MM.1S (cell line): ENCODE results near the gene TBRG4.
A peak's percentile ranks its signal among the peaks of the same experiment; 100 is the strongest.

Source experiments
- DNase-seq: peaks from one replicate; pipeline ENCODE4 v3.0.0-alpha.2; 2015
- H2AFZ ChIP-seq: fragments of 300-600 bp; sonication (generic); 2 replicates; pipeline ENCODE4 v1.6.0; 2016; ENCODE audit warnings: antibody characterized with exemption, low read length
- H3F3A ChIP-seq: fragments of 300-600 bp; sonication (generic); 2 replicates; pipeline ENCODE4 v1.6.1; 2016; ENCODE audit warnings: mild to moderate bottlenecking, antibody characterized with exemption, low read length, moderate library complexity, mixed read lengths; ENCODE audit not compliant: insufficient read depth
- H3K27ac ChIP-seq: fragments of 300-600 bp; sonication (generic); 2 replicates; pipeline ENCODE4 v1.5.1; 2016; ENCODE audit warnings: mild to moderate bottlenecking, low read length
- H3K27me3 ChIP-seq: fragments of 300-600 bp; sonication (generic); replicated peaks from 2 replicates; pipeline ENCODE4 v1.6.0; 2016; ENCODE audit warnings: low read length; ENCODE audit not compliant: insufficient read depth
- H3K36me3 ChIP-seq: fragments of 300-600 bp; sonication (generic); replicated peaks from 2 replicates; pipeline ENCODE4 v1.6.1; 2016; ENCODE audit warnings: mild to moderate bottlenecking, low read length, mixed read lengths; ENCODE audit not compliant: insufficient read depth
- H3K4me1 ChIP-seq: fragments of 300-600 bp; sonication (generic); 2 replicates; pipeline ENCODE4 v1.6.1; 2016; ENCODE audit warnings: low read length, mixed read lengths
- H3K4me2 ChIP-seq: fragments of 300-600 bp; sonication (generic); 2 replicates; pipeline ENCODE4 v1.6.0; 2016; ENCODE audit warnings: low read depth, low read length
- H3K4me3 ChIP-seq: fragments of 300-600 bp; sonication (generic); 2 replicates; pipeline ENCODE4 v1.5.1; 2016; ENCODE audit warnings: low read length, mixed read lengths
- H3K79me2 ChIP-seq: fragments of 300-600 bp; sonication (generic); 2 replicates; pipeline ENCODE4 v1.6.1; 2016; ENCODE audit warnings: mixed run types, low read length, mixed read lengths
- H3K9ac ChIP-seq: fragments of 300-600 bp; sonication (generic); 2 replicates; pipeline ENCODE4 v1.6.1; 2016; ENCODE audit warnings: low read length, mixed read lengths
- H3K9me2 ChIP-seq: fragments of 300-600 bp; sonication (generic); replicated peaks from 2 replicates; pipeline ENCODE4 v1.6.1; 2016; ENCODE audit warnings: mild to moderate bottlenecking, low read length, mixed read lengths; ENCODE audit not compliant: insufficient read depth
- H3K9me3 ChIP-seq: fragments of 300-600 bp; sonication (generic); replicated peaks from 2 replicates; pipeline ENCODE4 v1.6.1; 2016; ENCODE audit warnings: mild to moderate bottlenecking, low read length, mixed read lengths; ENCODE audit not compliant: insufficient read depth
- H4K20me1 ChIP-seq: fragments of 300-600 bp; sonication (generic); 2 replicates; pipeline ENCODE4 v1.6.1; 2016; ENCODE audit warnings: mild to moderate bottlenecking, low read length, moderate library complexity, mixed read lengths; ENCODE audit not compliant: insufficient read depth
- EZH2 ChIP-seq: fragments of 300-600 bp; sonication (generic); optimal IDR thresholded peaks from 2 replicates; pipeline ENCODE3; 2017; ENCODE audit warnings: low read depth, mild to moderate bottlenecking, antibody characterized with exemption, low read length, mixed read lengths
- EZH2phosphoT487 ChIP-seq: fragments of 300-600 bp; sonication (generic); IDR thresholded peaks from 2 replicates; pipeline ENCODE4 v1.6.1; 2018; ENCODE audit warnings: antibody characterized with exemption, low read length
- TF ChIP-seq, protein P1 (sequence below): fragments of 300-600 bp; sonication (generic); IDR thresholded peaks from 2 replicates; pipeline ENCODE4 v1.5.1; 2016; ENCODE audit warnings: antibody characterized with exemption, low read length, mixed read lengths

Gene TBRG4

DNA sequence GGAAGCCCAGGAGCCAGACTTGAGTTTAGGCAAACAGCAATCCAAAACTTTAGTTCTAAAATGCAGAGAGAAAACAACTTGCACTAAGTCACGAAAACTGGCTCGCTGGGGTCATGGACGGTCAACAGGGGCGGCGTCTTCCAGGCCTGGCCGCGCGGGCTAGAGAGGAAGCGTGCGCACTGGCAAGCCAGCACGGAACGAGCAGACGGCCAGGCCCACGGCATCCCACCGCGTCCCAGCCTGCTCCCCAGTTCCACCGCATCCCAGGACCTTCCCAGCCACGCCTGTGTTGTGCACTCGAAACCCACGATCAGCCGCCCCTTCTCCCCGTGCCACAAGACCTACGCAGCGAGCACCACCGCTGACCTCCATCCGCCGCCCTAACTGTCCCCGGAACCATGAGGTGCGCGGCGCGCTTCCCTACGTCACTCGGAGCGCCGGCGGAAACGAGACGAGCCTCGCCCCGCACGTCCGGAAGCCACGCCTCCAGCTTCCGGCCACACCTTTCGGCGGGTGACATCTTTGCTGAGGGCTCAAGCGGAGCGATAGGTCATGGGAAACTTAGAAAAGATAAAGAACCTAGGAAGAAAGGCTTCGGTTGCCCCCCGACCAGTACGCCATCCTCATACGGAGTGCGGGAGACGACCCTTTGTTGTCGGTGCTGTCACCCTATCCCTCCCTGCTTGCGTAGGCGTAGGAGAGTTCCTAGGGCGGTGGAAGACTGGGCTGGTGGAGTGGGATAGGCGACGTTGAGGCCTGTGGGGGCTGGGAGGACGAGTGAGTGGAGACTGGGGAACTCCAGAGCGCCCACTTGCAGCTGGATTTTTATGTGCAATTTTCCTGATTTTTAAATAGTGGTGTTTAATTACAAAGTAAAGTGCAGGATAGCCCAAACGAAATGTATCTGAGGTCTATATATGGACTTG is at the start of gene TBRG4:
Gene TBRG4 (minus strand): TSS at position 400 of the 926 bp plus-strand sequence. CDS start 2,460 bp downstream, outside the sequence.
- peak; percentile 97 for DNase-seq
- Histone ChIP-seq H3K27ac (peak within 1 kb of the TSS; percentile 87), H3K9ac (peak within 1 kb of the TSS; percentile 95), H3F3A (peaks cover 9% of the 10 kb centered on the region), H3K4me2 (peak within 1 kb of the TSS; percentile 52; the same call in 1 of the 2 replicates), H3K4me1 (no peaks in the 10 kb centered on the region), H2AFZ (peak within 1 kb of the TSS; percentile 75), H3K27me3 (no peaks in the 10 kb centered on the region), H4K20me1 (no peaks in the 10 kb centered on the region), H3K79me2 (peaks cover 49% of the 10 kb centered on the region), H3K36me3 (no peaks in the 10 kb centered on the region), H3K9me3 (no peaks in the 10 kb centered on the region), H3K4me3 (peak within 1 kb of the TSS; percentile 94), H3K9me2 (no peaks in the 10 kb centered on the region)
- TF ChIP-seq, protein P1, sequence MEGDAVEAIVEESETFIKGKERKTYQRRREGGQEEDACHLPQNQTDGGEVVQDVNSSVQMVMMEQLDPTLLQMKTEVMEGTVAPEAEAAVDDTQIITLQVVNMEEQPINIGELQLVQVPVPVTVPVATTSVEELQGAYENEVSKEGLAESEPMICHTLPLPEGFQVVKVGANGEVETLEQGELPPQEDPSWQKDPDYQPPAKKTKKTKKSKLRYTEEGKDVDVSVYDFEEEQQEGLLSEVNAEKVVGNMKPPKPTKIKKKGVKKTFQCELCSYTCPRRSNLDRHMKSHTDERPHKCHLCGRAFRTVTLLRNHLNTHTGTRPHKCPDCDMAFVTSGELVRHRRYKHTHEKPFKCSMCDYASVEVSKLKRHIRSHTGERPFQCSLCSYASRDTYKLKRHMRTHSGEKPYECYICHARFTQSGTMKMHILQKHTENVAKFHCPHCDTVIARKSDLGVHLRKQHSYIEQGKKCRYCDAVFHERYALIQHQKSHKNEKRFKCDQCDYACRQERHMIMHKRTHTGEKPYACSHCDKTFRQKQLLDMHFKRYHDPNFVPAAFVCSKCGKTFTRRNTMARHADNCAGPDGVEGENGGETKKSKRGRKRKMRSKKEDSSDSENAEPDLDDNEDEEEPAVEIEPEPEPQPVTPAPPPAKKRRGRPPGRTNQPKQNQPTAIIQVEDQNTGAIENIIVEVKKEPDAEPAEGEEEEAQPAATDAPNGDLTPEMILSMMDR, result peak; percentile 44
- no peak for TF ChIP-seq EZH2phosphoT487
- no peak for TF ChIP-seq EZH2

DNA sequence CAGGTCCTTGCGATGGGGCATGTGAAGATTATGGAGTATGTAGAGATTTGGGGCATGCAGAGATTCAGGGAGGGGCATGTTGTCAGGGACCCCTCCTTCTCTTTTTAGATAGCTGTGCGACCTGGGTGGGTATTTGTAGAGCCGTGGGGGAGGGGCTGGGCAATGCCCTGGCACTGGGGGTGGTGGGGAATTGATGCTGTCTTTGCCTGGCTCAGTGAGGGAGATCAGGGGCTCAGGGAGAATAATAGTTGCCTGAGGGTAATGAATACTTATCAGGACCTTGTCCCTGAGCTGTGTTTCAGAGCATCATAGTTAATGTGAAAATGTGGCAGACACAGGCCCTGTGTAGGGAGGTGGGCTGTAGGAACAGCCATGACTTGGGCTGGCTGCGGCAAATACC is 49.6 kb upstream of the TBRG4 start:
- Histone ChIP-seq H3K79me2 (no peaks in the 10 kb centered on the region), H3K9ac (no peak overlapping the region), H3K4me1 (peaks cover 3% of the 10 kb centered on the region; the same call in 1 of the 2 replicates), H2AFZ (no peak overlapping the region), H3K9me2 (no peaks in the 10 kb centered on the region), H3K9me3 (no peaks in the 10 kb centered on the region), H3K36me3 (no peaks in the 10 kb centered on the region), H4K20me1 (no peaks in the 10 kb centered on the region), H3K4me3 (no peak overlapping the region), H3K4me2 (no peak overlapping the region), H3F3A (no peaks in the 10 kb centered on the region), H3K27me3 (no peaks in the 10 kb centered on the region), H3K27ac (no peak overlapping the region)
- TF ChIP-seq EZH2 (no peak), EZH2phosphoT487 (no peak)
- TF ChIP-seq, protein P1, result no peak
- DNase-seq, result no peak

DNA sequence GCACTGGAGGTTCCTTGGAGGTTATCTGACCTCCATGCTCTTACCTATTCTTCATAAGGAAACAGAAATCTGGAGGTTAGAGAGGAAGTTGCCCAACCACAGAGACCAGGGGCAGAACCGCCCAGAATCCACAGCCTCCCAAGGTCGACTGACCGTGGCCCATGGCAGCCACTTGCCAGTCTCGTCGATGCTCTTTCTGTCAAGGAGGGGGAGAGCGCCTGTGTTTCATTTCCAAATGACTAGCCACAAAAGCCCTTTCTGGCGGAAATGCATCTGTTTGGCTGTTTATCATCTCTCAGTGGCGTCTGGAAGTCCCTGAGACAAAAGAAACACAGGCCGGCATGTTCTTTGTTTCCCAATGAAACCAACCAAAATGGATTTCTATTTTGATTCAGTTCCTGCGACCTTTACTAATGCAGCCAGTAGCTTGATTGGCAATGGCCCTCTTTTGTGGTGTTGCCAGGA is 49.0 kb upstream of the TBRG4 start:
- no peaks in the 10 kb centered on the region for H3F3A ChIP-seq
- no peak overlapping the region for H3K4me3 ChIP-seq
- H2AFZ ChIP-seq, result no peak overlapping the region
- H3K9ac ChIP-seq, result no peak overlapping the region
- DNase-seq, result peak; percentile 32
- TF ChIP-seq EZH2 (no peak), EZH2phosphoT487 (no peak)
- TF ChIP-seq, protein P1, result no peak
- no peak overlapping the region for H3K27ac ChIP-seq
- H3K27me3 ChIP-seq, result no peaks in the 10 kb centered on the region
- H4K20me1 ChIP-seq, result no peaks in the 10 kb centered on the region
- no peaks in the 10 kb centered on the region for H3K79me2 ChIP-seq
- H3K36me3 ChIP-seq, result no peaks in the 10 kb centered on the region
- no peaks in the 10 kb centered on the region for H3K9me2 ChIP-seq
- H3K9me3 ChIP-seq, result no peaks in the 10 kb centered on the region
- peaks cover 3% of the 10 kb centered on the region; the same call in 1 of the 2 replicates for H3K4me1 ChIP-seq
- H3K4me2 ChIP-seq, result no peak overlapping the region
